Activated CD4-positive, alpha-beta T cell treated with anti-CD3 and anti-CD28 coated beads for 4 hours (primary cell): ENCODE data around the gene IFT20.
A peak's percentile ranks its signal among the peaks of the same experiment; 100 is the strongest.

ENCODE experiments used
- DNase-seq, 2 donors: peaks; one replicate each; pipeline ENCODE4 v3.0.0-alpha.2; 2020

Gene IFT20

GRCh38 chr17:28334666-28335200 lies 539 bp downstream of the IFT20 start:
- DNase-seq: no peak

GRCh38 chr17:28334171-28334570 lies 1.1 kb downstream of the IFT20 start:
- no peak for DNase-seq

- DNase-seq: no peak
Observed at GRCh38 chr17:28333083-28333746, 2.1 kb downstream of the IFT20 start.

- no peak for DNase-seq
Observed at GRCh38 chr17:28331891-28332420, 3.3 kb downstream of the IFT20 start.

- no peak for DNase-seq
Observed at GRCh38 chr17:28330671-28331070, 4.6 kb downstream of the IFT20 start.

GRCh38 chr17:28328325-28328724 lies 6.9 kb downstream of the IFT20 start:
- no peak for DNase-seq

- DNase-seq: no peak
Observed at GRCh38 chr17:28327709-28328108, 7.6 kb downstream of the IFT20 start.

- no peak for DNase-seq
Observed at GRCh38 chr17:28327031-28327607, 8.2 kb downstream of the IFT20 start.

- no peak for DNase-seq
Observed at GRCh38 chr17:28326114-28326513, 9.2 kb downstream of the IFT20 start.

- DNase-seq: no peak
Observed at GRCh38 chr17:28325211-28325610, 10.1 kb downstream of the IFT20 start.

- DNase-seq: no peak
Observed at GRCh38 chr17:28324781-28325180, 10.5 kb downstream of the IFT20 start.

- no peak for DNase-seq
Observed at GRCh38 chr17:28324267-28324745, 11.0 kb downstream of the IFT20 start.

- no peak for DNase-seq
Observed at GRCh38 chr17:28320215-28321061, 14.8 kb downstream of the IFT20 start.

GRCh38 chr17:28319598-28319935 lies 15.7 kb downstream of the IFT20 start:
- no peak for DNase-seq

- peak; percentile 91 to 96 for DNase-seq
Observed at GRCh38 chr17:28318759-28319597, 16.3 kb downstream of the IFT20 start, which contains the start of gene TMEM97. Gene TMEM97 (plus strand): TSS chr17:28319200. CDS start chr17:28319240, 40 bp downstream.

GRCh38 chr17:28317966-28318758 lies 17.1 kb downstream of the IFT20 start:
- no peak for DNase-seq

GRCh38 chr17:28317099-28317965 lies 17.9 kb downstream of the IFT20 start:
- no peak for DNase-seq

GRCh38 chr17:28315846-28316705 lies 19.2 kb downstream of the IFT20 start:
- no peak for DNase-seq

- no peak for DNase-seq
Observed at GRCh38 chr17:28313841-28314240, 21.4 kb downstream of the IFT20 start.
